B cell (primary cell): ENCODE results near the gene WBP4. TPM values are rescaled to one million over a fixed set of nuclear protein-coding genes. Genes with fewer than 3 reads are reported as not detected.

Experiments
- ATAC-seq: fragments of 200-7000 bp; cut with Tn5 transposase; one replicate; pipeline ENCODE4 v1.10.0; 2021; ENCODE audit warnings: low read depth, mild to moderate bottlenecking, moderate number of reproducible peaks, moderate library complexity
- CTCF ChIA-PET: fragments of 350-600 bp; sonication (Branson Sonifier 250); formaldehyde crosslinking; loops from one replicate; lab custom pipeline; 2021; ENCODE audit warnings: antibody characterized with exemption, inconsistent platforms; lab: Charles Lee
- POLR2A ChIA-PET: fragments of 350-600 bp; sonication (Branson Sonifier 250); formaldehyde crosslinking; loops from one replicate; lab custom pipeline; 2021; ENCODE audit warnings: antibody characterized with exemption; lab: Charles Lee
- DNase-seq: peaks from one replicate; pipeline ENCODE4 v3.0.0; 2013
- H2AFZ ChIP-seq: 2 replicates; pipeline ENCODE4 v1.6.1; 2012; ENCODE audit warnings: mild to moderate bottlenecking, low read depth, low read length; ENCODE audit not compliant: insufficient read depth, poor library complexity, severe bottlenecking
- H3K27ac ChIP-seq, 2 donors: 1 replicate in 1 of 2; 2 replicates in 1 of 2; pipeline ENCODE4 v1.5.1; 2012 to 2013; ENCODE audit warnings: low read length in 2 of 2, mild to moderate bottlenecking in 2 of 2, moderate library complexity in 1 of 2
- H3K27me3 ChIP-seq, 4 experiments: fragments of 200-600 bp in 1 of 4; sonication (generic) in 1 of 4; replicated peaks in 1 of 4; 1 replicate in 2 of 4; 2 replicates in 2 of 4; pipeline versions ENCODE4 v1.6.1 to v1.7.0; 2013 to 2016; ENCODE audit warnings: low read length in 3 of 4, mild to moderate bottlenecking in 2 of 4, mixed read lengths in 1 of 4, moderate library complexity in 1 of 4; ENCODE audit not compliant: insufficient read depth in 4 of 4, control insufficient read depth in 3 of 4; ENCODE audit errors: control extremely low read depth in 1 of 4
- H3K36me3 ChIP-seq, 2 experiments: replicated peaks in 1 of 2; 1 replicate in 1 of 2; 2 replicates in 1 of 2; pipeline versions ENCODE4 v1.6.1 to v1.7.1; 2013; ENCODE audit warnings: low read length in 1 of 2; ENCODE audit not compliant: insufficient read depth in 2 of 2, control insufficient read depth in 1 of 2; ENCODE audit errors: control extremely low read depth in 1 of 2, extremely low read depth in 1 of 2
- H3K4me1 ChIP-seq, 2 donors: fragments of 200-600 bp in 1 of 2; sonication (generic) in 1 of 2; 1 replicate in 1 of 2; 2 replicates in 1 of 2; pipeline versions ENCODE4 v1.5.1 to v1.6.1; 2013 to 2017; ENCODE audit warnings: low read length in 2 of 2; ENCODE audit not compliant: control insufficient read depth in 2 of 2, insufficient read depth in 2 of 2
- H3K4me2 ChIP-seq: replicated peaks from 2 replicates; pipeline ENCODE3; 2012; ENCODE audit warnings: mild to moderate bottlenecking, low read depth, low read length; ENCODE audit not compliant: poor library complexity, severe bottlenecking
- H3K4me3 ChIP-seq, 5 experiments: fragments of 200-600 bp in 1 of 5; sonication (generic) in 1 of 5; 1 replicate in 3 of 5; 2 replicates in 2 of 5; pipeline versions ENCODE4 v1.5.1 to v1.7.0; 2011 to 2016; ENCODE audit warnings: low read length in 4 of 5, mild to moderate bottlenecking in 4 of 5, low read depth in 2 of 5, control low read depth in 1 of 5, moderate library complexity in 1 of 5; ENCODE audit not compliant: insufficient read depth in 1 of 5; ENCODE audit errors: control extremely low read depth in 1 of 5, extremely low read depth in 1 of 5
- H3K79me2 ChIP-seq: fragments of 200-600 bp; sonication (generic); one replicate; pipeline ENCODE4 v1.6.0; 2016; ENCODE audit warnings: low read length; ENCODE audit not compliant: control insufficient read depth, insufficient read depth
- H3K9ac ChIP-seq: fragments of 200-600 bp; sonication (generic); 2 replicates; pipeline ENCODE4 v1.6.1; 2017; ENCODE audit warnings: mild to moderate bottlenecking, low read length, moderate library complexity
- H3K9me3 ChIP-seq, 3 donors: one replicate each; pipeline versions ENCODE4 v1.6.1 to v1.7.1; 2013; ENCODE audit warnings: low read length in 2 of 3; ENCODE audit not compliant: control insufficient read depth in 2 of 3, insufficient read depth in 1 of 3; ENCODE audit errors: control extremely low read depth in 1 of 3
- H4K20me1 ChIP-seq: 2 replicates; pipeline ENCODE4 v1.6.0; 2012; ENCODE audit warnings: mild to moderate bottlenecking, low read length; ENCODE audit not compliant: insufficient read depth, control insufficient read depth, poor library complexity, severe bottlenecking
- H3K27ac Mint-ChIP-seq: one replicate; pipeline ENCODE4 v1.8.0; 2021; ENCODE audit warnings: mixed read lengths
- H3K27me3 Mint-ChIP-seq: one replicate; pipeline ENCODE4 v1.8.0; 2021; ENCODE audit warnings: mixed read lengths
- H3K4me1 Mint-ChIP-seq: one replicate; pipeline ENCODE4 v1.8.0; 2021; ENCODE audit warnings: mixed read lengths
- H3K4me3 Mint-ChIP-seq: one replicate; pipeline ENCODE4 v1.8.0; 2021; ENCODE audit warnings: mixed read lengths
- H3K9me3 Mint-ChIP-seq: one replicate; pipeline ENCODE4 v1.8.0; 2022; ENCODE audit warnings: mixed read lengths; ENCODE audit not compliant: insufficient read depth
- EZH2 ChIP-seq: IDR thresholded peaks from 2 replicates; pipeline ENCODE4 v1.6.1; 2012; ENCODE audit warnings: borderline replicate concordance, low read depth, mild to moderate bottlenecking, moderate library complexity, low read length; ENCODE audit not compliant: insufficient read depth, poor library complexity, severe bottlenecking
- WGBS: methylation state at CpG from one replicate; pipeline ENCODE4 v1.1.5; 2013; ENCODE audit warnings: missing lambda C conversion rate; ENCODE audit not compliant: insufficient coverage; 5-methylcytosine and 5-hydroxymethylcytosine counted together
- intact Hi-C: fragments of 100-400 bp; cut with micrococcal nuclease; formaldehyde crosslinking; loops from one replicate; pipeline ENCODE4 v1.10.0; 2022
- polyA plus RNA-seq: library from polyadenylated mRNA; depleted of rRNA; stranded (reverse); fragments of >200 nt; gene quantifications from 2 replicates; pipeline ENCODE4 v1.2.3, GENCODE V29; 2012
- total RNA-seq, 2 donors: library from RNA; stranded (reverse); fragments of 120-200 nt in 1 of 2; gene quantifications; 1 replicate in 1 of 2; 2 replicates in 1 of 2; pipeline versions ENCODE4 v1.2.3 to v1.2.4, GENCODE V29; 2013 to 2022
- TF ChIP-seq, protein P1 (sequence below): fragments of 200-600 bp; IDR thresholded peaks from one replicate; pipeline ENCODE4 v1.8.0; 2022; ENCODE audit warnings: antibody characterized with exemption, mild to moderate bottlenecking

WBP4 gene
- total and polyA plus RNA-seq, 2 donors (not counting 1 experiment from before 2014, with no cell fraction given): 1.8 to 10.4 TPM

DNA sequence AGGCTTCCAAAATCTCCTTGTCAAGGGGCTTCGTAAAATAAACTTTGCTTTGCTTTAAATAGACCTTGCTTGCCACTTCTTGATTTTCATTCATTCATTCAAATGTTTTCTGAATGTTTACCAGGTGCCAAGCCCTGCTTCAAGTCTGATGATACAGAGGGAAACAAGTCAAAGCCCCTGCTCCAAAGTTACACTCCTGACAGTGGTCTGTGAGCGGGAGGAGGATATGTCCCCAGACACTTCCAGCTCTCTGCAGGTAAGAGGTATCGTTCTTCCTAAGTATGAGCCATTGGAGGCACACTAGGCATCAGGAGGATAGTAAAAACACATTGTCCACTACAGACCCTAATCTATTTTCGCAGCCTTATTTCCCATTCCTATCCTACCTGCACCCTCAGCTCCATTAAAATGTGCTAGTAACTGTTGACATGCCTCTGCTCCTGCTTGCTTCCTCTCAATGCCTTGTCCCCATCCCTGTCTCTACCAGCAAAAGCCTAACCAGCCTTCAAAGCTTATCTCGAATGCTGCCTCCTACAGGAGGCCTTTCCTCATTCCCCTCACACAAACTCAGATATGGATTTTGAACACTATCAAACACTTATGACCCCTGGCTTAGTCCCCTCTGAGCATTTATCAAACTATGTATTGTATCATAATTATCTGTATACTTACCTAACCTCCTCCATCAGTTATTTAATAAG lies 6.2 kb upstream of the WBP4 start:
- Histone ChIP-seq H3K27ac (peak overlapping the region in 1 of 2 donors; percentile 53), H3K9ac (no peak overlapping the region), H3K79me2 (peaks cover 85% of the 10 kb centered on the region), H3K4me3 (no peak overlapping the region), H3K36me3 (no peaks in the 10 kb centered on the region), H3K9me3 (no peaks in the 10 kb centered on the region), H3K4me1 (peaks cover 28 to 29% of the 10 kb centered on the region in 2 donors), H4K20me1 (no peaks in the 10 kb centered on the region), H3K27me3 (no peaks in the 10 kb centered on the region), H2AFZ (peak overlapping the region; percentile 9), H3K4me2 (peak overlapping the region; percentile 68)
- Mint-ChIP-seq H3K4me3 (peak overlapping the region; percentile 82), H3K9me3 (no peaks in the 10 kb centered on the region), H3K4me1 (peaks cover 63% of the 10 kb centered on the region), H3K27ac (peak overlapping the region; percentile 72), H3K27me3 (no peaks in the 10 kb centered on the region)
- ChIA-PET POLR2A (interaction anchor here (0.6 kb wide), 1 partner anchor 43 kb away, joined by 4 read pairs; no protein-coding TSS in a partner anchor), CTCF (interaction anchor here (0.9 to 4.6 kb wide), 30 partner anchors 9 to 281 kb away, joined by 3 to 63 read pairs (median 5); partner anchors contain the start of gene ELF1)
- DNase-seq (no peak), ATAC-seq (no peak)
- intact Hi-C loops: loop anchor here (2.0 to 5.0 kb wide), 2 partner anchors 264 to 388 kb away; partner anchors contain the start of gene FOXO1
- no peak for TF ChIP-seq EZH2
- TF ChIP-seq, protein P1, sequence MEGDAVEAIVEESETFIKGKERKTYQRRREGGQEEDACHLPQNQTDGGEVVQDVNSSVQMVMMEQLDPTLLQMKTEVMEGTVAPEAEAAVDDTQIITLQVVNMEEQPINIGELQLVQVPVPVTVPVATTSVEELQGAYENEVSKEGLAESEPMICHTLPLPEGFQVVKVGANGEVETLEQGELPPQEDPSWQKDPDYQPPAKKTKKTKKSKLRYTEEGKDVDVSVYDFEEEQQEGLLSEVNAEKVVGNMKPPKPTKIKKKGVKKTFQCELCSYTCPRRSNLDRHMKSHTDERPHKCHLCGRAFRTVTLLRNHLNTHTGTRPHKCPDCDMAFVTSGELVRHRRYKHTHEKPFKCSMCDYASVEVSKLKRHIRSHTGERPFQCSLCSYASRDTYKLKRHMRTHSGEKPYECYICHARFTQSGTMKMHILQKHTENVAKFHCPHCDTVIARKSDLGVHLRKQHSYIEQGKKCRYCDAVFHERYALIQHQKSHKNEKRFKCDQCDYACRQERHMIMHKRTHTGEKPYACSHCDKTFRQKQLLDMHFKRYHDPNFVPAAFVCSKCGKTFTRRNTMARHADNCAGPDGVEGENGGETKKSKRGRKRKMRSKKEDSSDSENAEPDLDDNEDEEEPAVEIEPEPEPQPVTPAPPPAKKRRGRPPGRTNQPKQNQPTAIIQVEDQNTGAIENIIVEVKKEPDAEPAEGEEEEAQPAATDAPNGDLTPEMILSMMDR: no peak
- 90% methylated on average over 3 of the region's 5 CpGs for WGBS

DNA sequence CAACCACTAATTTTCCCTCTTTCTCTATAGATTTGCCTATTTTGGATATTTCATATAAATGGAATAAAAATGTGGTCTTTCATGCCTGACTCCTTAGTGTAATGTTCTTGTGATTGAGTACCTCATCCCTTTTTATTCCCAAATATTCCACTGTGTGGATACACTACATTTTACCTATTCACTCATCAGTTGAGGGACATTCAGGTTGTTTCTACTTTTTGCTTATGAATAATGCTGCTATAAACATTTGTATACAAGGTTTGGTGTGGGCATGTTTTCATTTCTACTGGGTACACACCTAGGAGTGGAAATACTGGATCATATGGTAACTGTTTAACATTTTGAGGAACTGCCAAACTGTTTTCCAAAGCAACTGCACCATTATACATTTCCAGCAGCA lies 5.1 kb upstream of the WBP4 start:
- Histone ChIP-seq H4K20me1 (no peaks in the 10 kb centered on the region), H2AFZ (no peak overlapping the region), H3K4me1 (peaks cover 28 to 29% of the 10 kb centered on the region in 2 donors), H3K9ac (no peak overlapping the region), H3K27me3 (no peaks in the 10 kb centered on the region), H3K9me3 (no peaks in the 10 kb centered on the region), H3K27ac (no peak overlapping the region), H3K36me3 (no peaks in the 10 kb centered on the region), H3K4me3 (no peak overlapping the region), H3K79me2 (peaks cover 74% of the 10 kb centered on the region), H3K4me2 (no peak overlapping the region)
- CTCF ChIA-PET: interaction anchor here (0.9 to 4.6 kb wide), 5 partner anchors 36 to 144 kb away, joined by 3 to 63 read pairs (median 6); partner anchors contain the start of gene ELF1
- Mint-ChIP-seq H3K27ac (no peak overlapping the region), H3K4me3 (no peak overlapping the region), H3K27me3 (no peaks in the 10 kb centered on the region), H3K4me1 (peaks cover 59% of the 10 kb centered on the region), H3K9me3 (no peaks in the 10 kb centered on the region)
- TF ChIP-seq, protein P1: no peak
- TF ChIP-seq EZH2: no peak
- DNase-seq: no peak
- POLR2A ChIA-PET: interaction anchor here (0.9 kb wide), 1 partner anchor 18 kb away, joined by 3 read pairs; no protein-coding TSS in a partner anchor
- no peak for ATAC-seq
- intact Hi-C loops: loop anchor here (5.0 kb wide), 1 partner anchor 389 kb away; the partner anchor contains the start of gene FOXO1
